WTC11 (cell line): ENCODE data around the gene UMODL1. TPM values are rescaled to one million over a fixed set of nuclear protein-coding genes. Genes with fewer than 3 reads are reported as not detected.

Source experiments
- ATAC-seq: fragments of 200-7000 bp; cut with Tn5 transposase; 2 replicates; pipeline ENCODE4 v1.10.0; 2021; ENCODE audit warnings: mild to moderate bottlenecking, moderate library complexity
- CTCF ChIA-PET: fragments of 300-600 bp; sonication (Branson Sonifier 250); formaldehyde crosslinking; loops from one replicate; lab custom pipeline; 2021; ENCODE audit warnings: antibody characterized with exemption; lab: Charles Lee
- POLR2A ChIA-PET: fragments of 350-600 bp; sonication (Branson Sonifier 250); formaldehyde crosslinking; loops from one replicate; lab custom pipeline; 2021; ENCODE audit warnings: antibody characterized with exemption; lab: Charles Lee
- DNase-seq: peaks from one replicate; pipeline ENCODE4 v3.0.0; 2021; ENCODE audit warnings: low spot score
- H3K27ac Mint-ChIP-seq: 2 replicates; pipeline ENCODE4 v1.8.0; 2021; ENCODE audit warnings: mixed read lengths
- H3K27me3 Mint-ChIP-seq: 2 replicates; pipeline ENCODE4 v1.8.0; 2021; ENCODE audit warnings: low read depth, mild to moderate bottlenecking, moderate library complexity, mixed read lengths
- H3K36me3 Mint-ChIP-seq: 2 replicates; pipeline ENCODE4 v1.8.0; 2021; ENCODE audit warnings: mixed read lengths
- H3K4me1 Mint-ChIP-seq: 2 replicates; pipeline ENCODE4 v1.8.0; 2022; ENCODE audit warnings: mixed read lengths
- H3K4me3 Mint-ChIP-seq: 2 replicates; pipeline ENCODE4 v1.8.0; 2021; ENCODE audit warnings: mild to moderate bottlenecking, moderate library complexity, mixed read lengths
- H3K9me3 Mint-ChIP-seq: 2 replicates; pipeline ENCODE4 v1.8.0; 2021; ENCODE audit warnings: mixed read lengths
- CBFB ChIP-seq: sonication (generic); formaldehyde crosslinking; IDR thresholded peaks from 2 replicates; pipeline ENCODE4 v1.8.1; 2022; ENCODE audit warnings: mild to moderate bottlenecking, low read depth, missing genetic modification reagents
- CDX4 ChIP-seq: fragments of 250-450 bp; sonication (Bioruptor Pico); IDR thresholded peaks from 2 replicates; pipeline ENCODE4 v1.9.0; 2021; ENCODE audit warnings: moderate library complexity, mild to moderate bottlenecking, inconsistent platforms, borderline replicate concordance
- ELF4 ChIP-seq: sonication (generic); formaldehyde crosslinking; IDR thresholded peaks from 2 replicates; pipeline ENCODE4 v1.8.1; 2022; ENCODE audit warnings: low read depth, mild to moderate bottlenecking, moderate library complexity, missing genetic modification reagents
- ETV6 ChIP-seq: sonication (generic); formaldehyde crosslinking; IDR thresholded peaks from 2 replicates; pipeline ENCODE4 v1.8.1; 2022; ENCODE audit warnings: mild to moderate bottlenecking, missing genetic modification reagents
- GRHL2 ChIP-seq: fragments of 250-450 bp; sonication (Bioruptor Pico); IDR thresholded peaks from 2 replicates; pipeline ENCODE4 v1.8.0; 2022; ENCODE audit warnings: mild to moderate bottlenecking, moderate library complexity; ENCODE audit not compliant: insufficient replicate concordance, severe bottlenecking
- GTF2I ChIP-seq: fragments of 250-450 bp; sonication (Bioruptor Pico); conservative IDR thresholded peaks from 2 replicates; pipeline ENCODE4 v1.4.0; 2021; ENCODE audit warnings: mild to moderate bottlenecking
- MAX ChIP-seq: sonication (generic); formaldehyde crosslinking; IDR thresholded peaks from 2 replicates; pipeline ENCODE4 v1.8.0; 2022; ENCODE audit warnings: mild to moderate bottlenecking, missing genetic modification reagents
- MYBL2 ChIP-seq: sonication (generic); formaldehyde crosslinking; IDR thresholded peaks from 2 replicates; pipeline ENCODE4 v1.8.1; 2023; ENCODE audit warnings: mild to moderate bottlenecking, moderate library complexity, missing genetic modification reagents
- NFATC4 ChIP-seq: fragments of 250-450 bp; sonication (Bioruptor Pico); IDR thresholded peaks from 2 replicates; pipeline ENCODE4 v1.9.0; 2021; ENCODE audit warnings: mild to moderate bottlenecking
- NFE2L1 ChIP-seq: sonication (generic); formaldehyde crosslinking; IDR thresholded peaks from 2 replicates; pipeline ENCODE4 v1.8.1; 2023; ENCODE audit warnings: missing genetic modification reagents
- NR1H2 ChIP-seq: sonication (generic); formaldehyde crosslinking; IDR thresholded peaks from 2 replicates; pipeline ENCODE4 v1.9.0; 2021; ENCODE audit warnings: mild to moderate bottlenecking, moderate library complexity, missing genetic modification reagents
- NR3C1 ChIP-seq: sonication (generic); formaldehyde crosslinking; conservative IDR thresholded peaks from 2 replicates; pipeline ENCODE4 v1.8.1; 2023; ENCODE audit warnings: low read depth, mild to moderate bottlenecking, missing genetic modification reagents
- OVOL2 ChIP-seq: fragments of 250-450 bp; sonication (Bioruptor Pico); IDR thresholded peaks from 2 replicates; pipeline ENCODE4 v1.9.0; 2021; ENCODE audit warnings: mild to moderate bottlenecking, borderline replicate concordance
- PREB ChIP-seq: sonication (generic); formaldehyde crosslinking; IDR thresholded peaks from 2 replicates; pipeline ENCODE4 v1.8.1; 2022; ENCODE audit warnings: mild to moderate bottlenecking, missing genetic modification reagents, moderate library complexity, borderline replicate concordance
- SMAD4 ChIP-seq: sonication (generic); formaldehyde crosslinking; IDR thresholded peaks from 2 replicates; pipeline ENCODE4 v1.8.0; 2022; ENCODE audit warnings: mild to moderate bottlenecking, missing genetic modification reagents
- ZNF232 ChIP-seq: sonication (generic); formaldehyde crosslinking; IDR thresholded peaks from 2 replicates; pipeline ENCODE4 v1.8.0; 2022; ENCODE audit warnings: mild to moderate bottlenecking, missing genetic modification reagents
- ZNF263 ChIP-seq: sonication (generic); formaldehyde crosslinking; IDR thresholded peaks from 2 replicates; pipeline ENCODE4 v1.8.1; 2022; ENCODE audit warnings: low read depth, mild to moderate bottlenecking, moderate library complexity, missing genetic modification reagents
- ZNF423 ChIP-seq: fragments of 250-450 bp; sonication (Bioruptor Pico); IDR thresholded peaks from 2 replicates; pipeline ENCODE4 v2.1.2; 2022; ENCODE audit warnings: mild to moderate bottlenecking, moderate library complexity
- ZNF671 ChIP-seq: fragments of 250-450 bp; sonication (Bioruptor Pico); IDR thresholded peaks from 2 replicates; pipeline ENCODE4 v1.8.0; 2021; ENCODE audit warnings: mild to moderate bottlenecking
- total RNA-seq: library from RNA; stranded (reverse); gene quantifications from 3 replicates; pipeline ENCODE4 v1.2.3, GENCODE V29; 2021
- TF ChIP-seq, protein P1 (sequence below): fragments of 250-450 bp; sonication (Bioruptor Pico); IDR thresholded peaks from 2 replicates; pipeline ENCODE4 v1.9.0; 2021; ENCODE audit warnings: mild to moderate bottlenecking, borderline replicate concordance
- TF ChIP-seq, protein P2 (sequence below): fragments of 250-450 bp; sonication (Bioruptor Pico); IDR thresholded peaks from 2 replicates; pipeline ENCODE4 v2.1.2; 2022; ENCODE audit warnings: mild to moderate bottlenecking, moderate library complexity
- TF ChIP-seq, protein P3 (sequence below): fragments of 250-450 bp; sonication (Bioruptor Pico); IDR thresholded peaks from 2 replicates; pipeline ENCODE4 v1.8.0; 2021; ENCODE audit warnings: mild to moderate bottlenecking
- TF ChIP-seq, protein P4 (sequence below): sonication (generic); formaldehyde crosslinking; IDR thresholded peaks from 2 replicates; pipeline ENCODE4 v1.8.0; 2023; ENCODE audit warnings: missing genetic modification reagents, mild to moderate bottlenecking, borderline replicate concordance

UMODL1 gene
- total RNA-seq, 1 experiment from 2014 or later = not detected

GRCh38 chr21:42189431-42189830 lies 118.3 kb downstream of the UMODL1 start:
- DNase-seq = no peak
- no peak for ATAC-seq
- TF ChIP-seq ETV6 (CRISPR knock-in tag) (no peak), MAX (no peak), GRHL2 (CRISPR knock-in tag) (no peak), CDX4 (no peak), MYBL2 (CRISPR knock-in tag) (no peak), OVOL2 (CRISPR knock-in tag) (no peak), ZNF671 (CRISPR knock-in tag) (no peak), NR3C1 (CRISPR knock-in tag) (no peak), NFATC4 (CRISPR knock-in tag) (no peak), NR1H2 (CRISPR knock-in tag) (no peak), ZNF232 (CRISPR knock-in tag) (no peak), SMAD4 (CRISPR knock-in tag) (no peak), ELF4 (CRISPR knock-in tag) (no peak)
- TF ChIP-seq, protein P1, sequence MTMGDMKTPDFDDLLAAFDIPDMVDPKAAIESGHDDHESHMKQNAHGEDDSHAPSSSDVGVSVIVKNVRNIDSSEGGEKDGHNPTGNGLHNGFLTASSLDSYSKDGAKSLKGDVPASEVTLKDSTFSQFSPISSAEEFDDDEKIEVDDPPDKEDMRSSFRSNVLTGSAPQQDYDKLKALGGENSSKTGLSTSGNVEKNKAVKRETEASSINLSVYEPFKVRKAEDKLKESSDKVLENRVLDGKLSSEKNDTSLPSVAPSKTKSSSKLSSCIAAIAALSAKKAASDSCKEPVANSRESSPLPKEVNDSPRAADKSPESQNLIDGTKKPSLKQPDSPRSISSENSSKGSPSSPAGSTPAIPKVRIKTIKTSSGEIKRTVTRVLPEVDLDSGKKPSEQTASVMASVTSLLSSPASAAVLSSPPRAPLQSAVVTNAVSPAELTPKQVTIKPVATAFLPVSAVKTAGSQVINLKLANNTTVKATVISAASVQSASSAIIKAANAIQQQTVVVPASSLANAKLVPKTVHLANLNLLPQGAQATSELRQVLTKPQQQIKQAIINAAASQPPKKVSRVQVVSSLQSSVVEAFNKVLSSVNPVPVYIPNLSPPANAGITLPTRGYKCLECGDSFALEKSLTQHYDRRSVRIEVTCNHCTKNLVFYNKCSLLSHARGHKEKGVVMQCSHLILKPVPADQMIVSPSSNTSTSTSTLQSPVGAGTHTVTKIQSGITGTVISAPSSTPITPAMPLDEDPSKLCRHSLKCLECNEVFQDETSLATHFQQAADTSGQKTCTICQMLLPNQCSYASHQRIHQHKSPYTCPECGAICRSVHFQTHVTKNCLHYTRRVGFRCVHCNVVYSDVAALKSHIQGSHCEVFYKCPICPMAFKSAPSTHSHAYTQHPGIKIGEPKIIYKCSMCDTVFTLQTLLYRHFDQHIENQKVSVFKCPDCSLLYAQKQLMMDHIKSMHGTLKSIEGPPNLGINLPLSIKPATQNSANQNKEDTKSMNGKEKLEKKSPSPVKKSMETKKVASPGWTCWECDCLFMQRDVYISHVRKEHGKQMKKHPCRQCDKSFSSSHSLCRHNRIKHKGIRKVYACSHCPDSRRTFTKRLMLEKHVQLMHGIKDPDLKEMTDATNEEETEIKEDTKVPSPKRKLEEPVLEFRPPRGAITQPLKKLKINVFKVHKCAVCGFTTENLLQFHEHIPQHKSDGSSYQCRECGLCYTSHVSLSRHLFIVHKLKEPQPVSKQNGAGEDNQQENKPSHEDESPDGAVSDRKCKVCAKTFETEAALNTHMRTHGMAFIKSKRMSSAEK (CRISPR knock-in tag) = no peak
- TF ChIP-seq, protein P2, sequence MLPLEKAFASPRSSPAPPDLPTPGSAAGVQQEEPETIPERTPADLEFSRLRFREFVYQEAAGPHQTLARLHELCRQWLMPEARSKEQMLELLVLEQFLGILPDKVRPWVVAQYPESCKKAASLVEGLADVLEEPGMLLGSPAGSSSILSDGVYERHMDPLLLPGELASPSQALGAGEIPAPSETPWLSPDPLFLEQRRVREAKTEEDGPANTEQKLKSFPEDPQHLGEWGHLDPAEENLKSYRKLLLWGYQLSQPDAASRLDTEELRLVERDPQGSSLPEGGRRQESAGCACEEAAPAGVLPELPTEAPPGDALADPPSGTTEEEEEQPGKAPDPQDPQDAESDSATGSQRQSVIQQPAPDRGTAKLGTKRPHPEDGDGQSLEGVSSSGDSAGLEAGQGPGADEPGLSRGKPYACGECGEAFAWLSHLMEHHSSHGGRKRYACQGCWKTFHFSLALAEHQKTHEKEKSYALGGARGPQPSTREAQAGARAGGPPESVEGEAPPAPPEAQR (CRISPR knock-in tag) = no peak
- no peaks in the 10 kb centered on the region for H3K4me1 Mint-ChIP-seq
- peaks cover 2% of the 10 kb centered on the region; the same call in 1 of the 2 replicates for H3K27me3 Mint-ChIP-seq
- ChIA-PET POLR2A (no interaction called here), CTCF (interaction anchor here (1.2 kb wide), 1 partner anchor 72 kb away, joined by 4 read pairs; no protein-coding TSS in a partner anchor)
- H3K27ac Mint-ChIP-seq = no peak overlapping the region
- H3K4me3 Mint-ChIP-seq = no peak overlapping the region
- H3K36me3 Mint-ChIP-seq = no peaks in the 10 kb centered on the region; the same call in 1 of the 2 replicates
- H3K9me3 Mint-ChIP-seq = peaks cover 22% of the 10 kb centered on the region

DNA sequence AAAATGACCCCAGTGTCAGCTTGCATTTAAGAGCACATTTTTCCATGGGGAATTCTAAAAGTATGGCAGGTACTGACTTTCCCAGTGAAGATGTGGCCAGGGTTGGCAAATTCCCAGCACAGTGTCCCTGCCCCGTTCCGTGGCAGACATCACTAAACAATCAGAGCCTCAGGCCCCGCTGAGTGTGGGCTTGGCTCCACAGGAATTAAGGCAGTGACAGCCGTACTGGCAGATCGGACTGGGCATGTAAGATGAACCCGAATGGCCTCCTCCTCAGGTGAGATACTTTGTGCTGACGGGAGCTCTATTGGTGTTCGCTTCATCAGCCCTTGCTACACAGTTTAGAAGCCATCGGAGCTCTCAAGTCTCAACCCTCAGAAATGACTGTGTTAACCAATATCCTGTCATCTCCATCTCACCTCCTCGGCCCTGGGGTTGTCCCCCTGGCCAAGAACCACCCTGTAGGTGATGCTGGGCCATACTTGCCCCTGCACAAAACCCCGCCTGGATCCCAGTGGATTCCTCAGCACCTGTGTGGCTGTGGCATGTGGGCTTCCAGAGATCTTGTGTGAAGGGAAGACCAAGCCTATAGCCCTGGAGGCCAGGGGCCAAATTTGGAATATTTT lies 118.9 kb downstream of the UMODL1 start:
- POLR2A ChIA-PET = no interaction called here
- Mint-ChIP-seq H3K27me3 (peaks cover 2% of the 10 kb centered on the region; the same call in 1 of the 2 replicates), H3K9me3 (peaks cover 19% of the 10 kb centered on the region), H3K4me1 (no peaks in the 10 kb centered on the region), H3K36me3 (no peaks in the 10 kb centered on the region; the same call in 1 of the 2 replicates), H3K27ac (no peak overlapping the region), H3K4me3 (no peak overlapping the region)
- DNase-seq (no peak), ATAC-seq (no peak)
- CTCF ChIA-PET = no interaction called here
- no peak for TF ChIP-seq NFE2L1 (CRISPR knock-in tag)
- TF ChIP-seq CBFB (CRISPR knock-in tag) = no peak
- no peak for TF ChIP-seq GTF2I
- TF ChIP-seq, protein P3, sequence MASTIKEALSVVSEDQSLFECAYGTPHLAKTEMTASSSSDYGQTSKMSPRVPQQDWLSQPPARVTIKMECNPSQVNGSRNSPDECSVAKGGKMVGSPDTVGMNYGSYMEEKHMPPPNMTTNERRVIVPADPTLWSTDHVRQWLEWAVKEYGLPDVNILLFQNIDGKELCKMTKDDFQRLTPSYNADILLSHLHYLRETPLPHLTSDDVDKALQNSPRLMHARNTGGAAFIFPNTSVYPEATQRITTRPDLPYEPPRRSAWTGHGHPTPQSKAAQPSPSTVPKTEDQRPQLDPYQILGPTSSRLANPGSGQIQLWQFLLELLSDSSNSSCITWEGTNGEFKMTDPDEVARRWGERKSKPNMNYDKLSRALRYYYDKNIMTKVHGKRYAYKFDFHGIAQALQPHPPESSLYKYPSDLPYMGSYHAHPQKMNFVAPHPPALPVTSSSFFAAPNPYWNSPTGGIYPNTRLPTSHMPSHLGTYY = no peak
- no peak for TF ChIP-seq ZNF423
- no peak for TF ChIP-seq PREB (CRISPR knock-in tag)
- TF ChIP-seq ZNF263 (CRISPR knock-in tag) = no peak
- TF ChIP-seq, protein P4, sequence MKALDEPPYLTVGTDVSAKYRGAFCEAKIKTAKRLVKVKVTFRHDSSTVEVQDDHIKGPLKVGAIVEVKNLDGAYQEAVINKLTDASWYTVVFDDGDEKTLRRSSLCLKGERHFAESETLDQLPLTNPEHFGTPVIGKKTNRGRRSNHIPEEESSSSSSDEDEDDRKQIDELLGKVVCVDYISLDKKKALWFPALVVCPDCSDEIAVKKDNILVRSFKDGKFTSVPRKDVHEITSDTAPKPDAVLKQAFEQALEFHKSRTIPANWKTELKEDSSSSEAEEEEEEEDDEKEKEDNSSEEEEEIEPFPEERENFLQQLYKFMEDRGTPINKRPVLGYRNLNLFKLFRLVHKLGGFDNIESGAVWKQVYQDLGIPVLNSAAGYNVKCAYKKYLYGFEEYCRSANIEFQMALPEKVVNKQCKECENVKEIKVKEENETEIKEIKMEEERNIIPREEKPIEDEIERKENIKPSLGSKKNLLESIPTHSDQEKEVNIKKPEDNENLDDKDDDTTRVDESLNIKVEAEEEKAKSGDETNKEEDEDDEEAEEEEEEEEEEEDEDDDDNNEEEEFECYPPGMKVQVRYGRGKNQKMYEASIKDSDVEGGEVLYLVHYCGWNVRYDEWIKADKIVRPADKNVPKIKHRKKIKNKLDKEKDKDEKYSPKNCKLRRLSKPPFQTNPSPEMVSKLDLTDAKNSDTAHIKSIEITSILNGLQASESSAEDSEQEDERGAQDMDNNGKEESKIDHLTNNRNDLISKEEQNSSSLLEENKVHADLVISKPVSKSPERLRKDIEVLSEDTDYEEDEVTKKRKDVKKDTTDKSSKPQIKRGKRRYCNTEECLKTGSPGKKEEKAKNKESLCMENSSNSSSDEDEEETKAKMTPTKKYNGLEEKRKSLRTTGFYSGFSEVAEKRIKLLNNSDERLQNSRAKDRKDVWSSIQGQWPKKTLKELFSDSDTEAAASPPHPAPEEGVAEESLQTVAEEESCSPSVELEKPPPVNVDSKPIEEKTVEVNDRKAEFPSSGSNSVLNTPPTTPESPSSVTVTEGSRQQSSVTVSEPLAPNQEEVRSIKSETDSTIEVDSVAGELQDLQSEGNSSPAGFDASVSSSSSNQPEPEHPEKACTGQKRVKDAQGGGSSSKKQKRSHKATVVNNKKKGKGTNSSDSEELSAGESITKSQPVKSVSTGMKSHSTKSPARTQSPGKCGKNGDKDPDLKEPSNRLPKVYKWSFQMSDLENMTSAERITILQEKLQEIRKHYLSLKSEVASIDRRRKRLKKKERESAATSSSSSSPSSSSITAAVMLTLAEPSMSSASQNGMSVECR = no peak
